GM12873 (cell line): Measurements from ENCODE around the gene OR5AL1.

ENCODE experiments used
- CTCF ChIP-seq: IDR thresholded peaks from 2 replicates; pipeline ENCODE4 v1.5.1; 2012; ENCODE audit warnings: low read depth, mild to moderate bottlenecking, moderate library complexity, low read length, control low read depth; ENCODE audit not compliant: insufficient read depth; ENCODE audit errors: missing control alignments

The OR5AL1 gene

GRCh38 chr11:56412396-56412795 lies at the start of gene OR5AL1:
OR5AL1 (plus strand) TSS chr11:56412696.
- TF ChIP-seq CTCF: no peak

- no peak for TF ChIP-seq CTCF
These were observed 37.2 kb upstream of the OR5AL1 start, which contains the start of gene OR8U1 for GRCh38 chr11:56375324-56375723. OR8U1 (plus strand) TSS chr11:56375624; CDS start chr11:56375624, 0 bp downstream.

GRCh38 chr11:56380120-56380519 lies 32.4 kb upstream of the OR5AL1 start:
- TF ChIP-seq CTCF: no peak

- no peak for TF ChIP-seq CTCF
These were observed 18.1 kb upstream of the OR5AL1 start for GRCh38 chr11:56394381-56394780.

- TF ChIP-seq CTCF: no peak
These were observed 16.4 kb upstream of the OR5AL1 start for GRCh38 chr11:56396047-56396446.

GRCh38 chr11:56404393-56404792 lies 8.1 kb upstream of the OR5AL1 start:
- TF ChIP-seq CTCF: no peak

- no peak for TF ChIP-seq CTCF
These were observed 1.7 kb upstream of the OR5AL1 start for GRCh38 chr11:56410801-56411200.
